Measurements from ENCODE around the gene CXCL9. TPM values are rescaled to one million over a fixed set of nuclear protein-coding genes. Genes with fewer than 3 reads are reported as not detected.
A peak's percentile ranks its signal among the peaks of the same experiment; 100 is the strongest.

Gene CXCL9
- total RNA-seq, 2 donors from 2014 or later, result 0.52 to 1.1 TPM

DNA sequence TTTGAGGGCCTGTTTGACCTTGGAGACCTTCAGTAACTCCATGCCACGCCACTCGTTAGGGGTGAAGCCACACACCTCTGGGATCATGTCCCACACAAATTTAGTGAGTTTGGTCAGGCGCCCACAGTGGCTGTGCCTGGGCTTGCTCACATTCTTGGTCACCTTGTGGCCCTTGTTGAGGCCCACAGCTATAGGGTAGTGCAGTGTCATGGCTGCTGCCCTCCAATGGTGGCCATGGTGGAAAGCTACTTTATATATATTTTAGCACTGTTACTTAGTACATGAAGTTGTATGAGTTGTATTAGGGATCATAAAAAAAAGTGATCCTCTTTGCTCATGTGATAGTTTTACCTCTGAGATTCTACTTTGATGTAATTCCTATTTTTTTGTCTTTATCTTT, 29.5 kb upstream of the CXCL9 start:
- H3K27ac ChIP-seq, result no peak overlapping the region
- no peak overlapping the region for H3K9ac ChIP-seq (ENCODE audit: low read depth in 2 of 2, low read length in 2 of 2)
- no peaks in the 10 kb centered on the region for H3K27me3 ChIP-seq
- intact Hi-C loops (cut with DNase I), result no loop called here
- no peaks in the 10 kb centered on the region for H3K36me3 ChIP-seq
- H3K9me3 ChIP-seq, result no peaks in the 10 kb centered on the region
- TF ChIP-seq, protein P1, sequence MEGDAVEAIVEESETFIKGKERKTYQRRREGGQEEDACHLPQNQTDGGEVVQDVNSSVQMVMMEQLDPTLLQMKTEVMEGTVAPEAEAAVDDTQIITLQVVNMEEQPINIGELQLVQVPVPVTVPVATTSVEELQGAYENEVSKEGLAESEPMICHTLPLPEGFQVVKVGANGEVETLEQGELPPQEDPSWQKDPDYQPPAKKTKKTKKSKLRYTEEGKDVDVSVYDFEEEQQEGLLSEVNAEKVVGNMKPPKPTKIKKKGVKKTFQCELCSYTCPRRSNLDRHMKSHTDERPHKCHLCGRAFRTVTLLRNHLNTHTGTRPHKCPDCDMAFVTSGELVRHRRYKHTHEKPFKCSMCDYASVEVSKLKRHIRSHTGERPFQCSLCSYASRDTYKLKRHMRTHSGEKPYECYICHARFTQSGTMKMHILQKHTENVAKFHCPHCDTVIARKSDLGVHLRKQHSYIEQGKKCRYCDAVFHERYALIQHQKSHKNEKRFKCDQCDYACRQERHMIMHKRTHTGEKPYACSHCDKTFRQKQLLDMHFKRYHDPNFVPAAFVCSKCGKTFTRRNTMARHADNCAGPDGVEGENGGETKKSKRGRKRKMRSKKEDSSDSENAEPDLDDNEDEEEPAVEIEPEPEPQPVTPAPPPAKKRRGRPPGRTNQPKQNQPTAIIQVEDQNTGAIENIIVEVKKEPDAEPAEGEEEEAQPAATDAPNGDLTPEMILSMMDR (IDR thresholded peaks at IDR 0.05), result no peak
- DNase-seq, result no peak
- H3K4me1 ChIP-seq, result no peaks in the 10 kb centered on the region
- no peak overlapping the region for H3K4me3 ChIP-seq

DNA sequence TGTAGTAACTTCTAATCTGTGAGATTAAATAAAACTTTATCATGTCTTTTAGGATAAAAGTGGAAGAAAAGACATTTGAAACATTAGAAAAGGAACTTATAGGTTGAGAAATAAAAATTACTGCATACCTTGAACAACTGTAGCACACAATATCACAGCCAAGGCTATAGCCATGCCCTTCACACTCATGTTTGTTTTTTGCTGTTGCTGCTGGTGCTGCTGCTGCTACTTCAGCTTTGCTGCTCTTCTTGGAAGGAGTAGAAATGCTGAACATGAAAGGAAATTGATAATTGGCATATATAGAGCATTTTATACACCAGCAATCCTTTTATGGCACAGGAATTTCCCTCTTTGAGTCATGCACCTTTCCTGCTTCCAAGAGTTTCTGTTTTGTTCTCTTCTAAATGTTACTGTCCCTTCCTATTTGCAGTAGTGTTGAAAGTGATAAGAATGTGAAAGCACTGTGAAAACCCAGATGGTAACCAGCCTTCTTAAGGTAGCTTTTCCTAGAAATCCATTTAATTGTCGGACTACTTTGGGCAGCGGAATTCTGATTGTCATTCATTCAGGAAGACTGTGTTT, 28.6 kb upstream of the CXCL9 start, which contains the start of gene CXCL11:
TSS of gene CXCL11 (minus strand) at position 272 of the 582 bp plus-strand sequence. CDS start at position 189, 83 bp downstream.
- no peak within 1 kb of the TSS for H3K4me3 ChIP-seq
- no peaks in the 10 kb centered on the region for H3K36me3 ChIP-seq
- no peak within 1 kb of the TSS for H3K9ac ChIP-seq (ENCODE audit: low read depth in 2 of 2, low read length in 2 of 2)
- H3K4me1 ChIP-seq, result no peaks in the 10 kb centered on the region
- H3K27ac ChIP-seq, result no peak within 1 kb of the TSS
- no peaks in the 10 kb centered on the region for H3K27me3 ChIP-seq
- intact Hi-C loops (cut with DNase I), result no loop called here
- H3K9me3 ChIP-seq, result no peaks in the 10 kb centered on the region
- TF ChIP-seq, protein P1 (IDR thresholded peaks at IDR 0.05), result no peak
- no peak for DNase-seq

DNA sequence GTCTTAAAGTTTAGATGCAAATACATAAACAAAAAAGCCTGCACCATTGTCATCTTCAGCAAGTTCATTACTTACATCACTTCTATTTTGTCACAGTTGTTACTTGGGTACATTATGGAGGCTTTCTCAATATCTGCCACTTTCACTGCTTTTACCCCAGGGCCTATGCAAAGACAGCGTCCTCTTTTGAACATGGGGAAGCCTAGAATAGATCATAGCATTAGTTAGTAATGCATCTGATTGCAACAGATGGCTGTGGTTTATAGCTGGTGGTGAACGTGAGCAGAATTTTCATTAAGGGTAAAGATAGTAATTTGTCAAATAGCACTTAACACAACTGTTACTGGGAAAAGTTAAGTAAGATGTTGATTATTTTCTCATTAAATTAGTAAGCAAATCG, 27.8 kb upstream of the CXCL9 start:
- no peaks in the 10 kb centered on the region for H3K36me3 ChIP-seq
- TF ChIP-seq, protein P1 (IDR thresholded peaks at IDR 0.05), result no peak
- intact Hi-C loops (cut with DNase I), result no loop called here
- no peak overlapping the region for H3K27ac ChIP-seq
- H3K9ac ChIP-seq (ENCODE audit: low read depth in 2 of 2, low read length in 2 of 2), result no peak overlapping the region
- no peak overlapping the region for H3K4me3 ChIP-seq
- H3K4me1 ChIP-seq, result no peaks in the 10 kb centered on the region
- no peak for DNase-seq
- no peaks in the 10 kb centered on the region for H3K27me3 ChIP-seq
- no peaks in the 10 kb centered on the region for H3K9me3 ChIP-seq

DNA sequence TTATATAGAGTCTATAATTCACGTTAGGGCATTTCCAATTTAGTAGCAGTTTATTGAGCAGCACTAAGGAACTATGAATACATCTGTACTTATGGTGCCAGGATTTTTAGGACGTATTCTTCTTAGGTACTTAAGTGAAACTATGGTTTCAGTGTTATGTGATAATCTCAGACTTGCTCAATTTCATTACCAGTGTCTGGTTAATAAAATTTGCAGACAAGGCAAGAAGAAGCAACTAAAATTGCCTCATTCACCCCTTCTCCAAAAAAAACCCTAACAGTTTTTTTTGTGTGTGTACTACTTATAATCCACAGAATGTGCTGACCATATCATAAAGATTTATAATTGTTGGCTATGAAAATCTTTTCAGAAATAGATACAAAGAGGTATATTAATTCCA, 22.0 kb upstream of the CXCL9 start:
- Histone ChIP-seq H3K4me3 (no peak overlapping the region), H3K4me1 (no peaks in the 10 kb centered on the region), H3K36me3 (no peaks in the 10 kb centered on the region), H3K27me3 (no peaks in the 10 kb centered on the region), H3K9ac (ENCODE audit: low read depth in 2 of 2, low read length in 2 of 2) (no peak overlapping the region), H3K27ac (no peak overlapping the region), H3K9me3 (no peaks in the 10 kb centered on the region)
- TF ChIP-seq, protein P1 (IDR thresholded peaks at IDR 0.05), result no peak
- DNase-seq, result no peak
- intact Hi-C loops (cut with DNase I), result no loop called here

DNA sequence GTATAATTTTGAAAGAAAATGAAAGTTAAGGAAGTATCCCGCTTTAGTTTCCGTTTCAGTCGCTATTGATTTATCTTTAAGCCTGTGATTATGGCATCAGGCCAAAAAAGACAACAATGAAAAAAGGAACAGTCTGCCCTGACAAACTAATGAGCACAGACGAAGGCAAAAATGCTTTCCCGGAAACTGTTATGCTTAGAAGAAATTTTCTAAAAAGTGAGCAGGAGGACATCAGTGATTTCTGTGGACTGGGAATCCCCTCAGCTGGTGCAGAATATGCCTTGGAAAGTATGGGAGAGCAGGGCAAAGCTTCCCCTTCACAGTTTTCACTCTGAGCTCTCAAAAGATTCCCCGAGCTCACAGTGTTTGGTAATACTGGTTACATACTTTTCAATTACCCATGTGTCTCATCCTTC, 21.0 kb upstream of the CXCL9 start:
- Histone ChIP-seq H3K27me3 (no peaks in the 10 kb centered on the region), H3K36me3 (no peaks in the 10 kb centered on the region), H3K9ac (ENCODE audit: low read depth in 2 of 2, low read length in 2 of 2) (peak overlapping the region in 1 of 2 donors; percentile 26), H3K27ac (no peak overlapping the region), H3K9me3 (no peaks in the 10 kb centered on the region), H3K4me1 (no peaks in the 10 kb centered on the region), H3K4me3 (peak overlapping the region; percentile 17)
- no peak for DNase-seq
- intact Hi-C loops (cut with DNase I), result no loop called here
- TF ChIP-seq, protein P1 (IDR thresholded peaks at IDR 0.05), result no peak

Measured in colonic mucosa (tissue), 4 donors.